B cell (primary cell): ENCODE results near the gene PLA2G4F. TPM values are rescaled to one million over a fixed set of nuclear protein-coding genes. Genes with fewer than 3 reads are reported as not detected.

Experiments
- ATAC-seq: fragments of 200-7000 bp; cut with Tn5 transposase; one replicate; pipeline ENCODE4 v1.10.0; 2021; ENCODE audit warnings: low read depth, mild to moderate bottlenecking, moderate number of reproducible peaks, moderate library complexity
- CTCF ChIA-PET: fragments of 350-600 bp; sonication (Branson Sonifier 250); formaldehyde crosslinking; loops from one replicate; lab custom pipeline; 2021; ENCODE audit warnings: antibody characterized with exemption, inconsistent platforms; lab: Charles Lee
- POLR2A ChIA-PET: fragments of 350-600 bp; sonication (Branson Sonifier 250); formaldehyde crosslinking; loops from one replicate; lab custom pipeline; 2021; ENCODE audit warnings: antibody characterized with exemption; lab: Charles Lee
- DNase-seq: peaks from one replicate; pipeline ENCODE4 v3.0.0; 2013
- H2AFZ ChIP-seq: 2 replicates; pipeline ENCODE4 v1.6.1; 2012; ENCODE audit warnings: mild to moderate bottlenecking, low read depth, low read length; ENCODE audit not compliant: insufficient read depth, poor library complexity, severe bottlenecking
- H3K27ac ChIP-seq, 2 donors: 1 replicate in 1 of 2; 2 replicates in 1 of 2; pipeline ENCODE4 v1.5.1; 2012 to 2013; ENCODE audit warnings: low read length in 2 of 2, mild to moderate bottlenecking in 2 of 2, moderate library complexity in 1 of 2
- H3K27me3 ChIP-seq, 4 experiments: fragments of 200-600 bp in 1 of 4; sonication (generic) in 1 of 4; replicated peaks in 1 of 4; 1 replicate in 2 of 4; 2 replicates in 2 of 4; pipeline versions ENCODE4 v1.6.1 to v1.7.0; 2013 to 2016; ENCODE audit warnings: low read length in 3 of 4, mild to moderate bottlenecking in 2 of 4, mixed read lengths in 1 of 4, moderate library complexity in 1 of 4; ENCODE audit not compliant: insufficient read depth in 4 of 4, control insufficient read depth in 3 of 4; ENCODE audit errors: control extremely low read depth in 1 of 4
- H3K36me3 ChIP-seq, 2 experiments: replicated peaks in 1 of 2; 1 replicate in 1 of 2; 2 replicates in 1 of 2; pipeline versions ENCODE4 v1.6.1 to v1.7.1; 2013; ENCODE audit warnings: low read length in 1 of 2; ENCODE audit not compliant: insufficient read depth in 2 of 2, control insufficient read depth in 1 of 2; ENCODE audit errors: control extremely low read depth in 1 of 2, extremely low read depth in 1 of 2
- H3K4me1 ChIP-seq, 2 donors: fragments of 200-600 bp in 1 of 2; sonication (generic) in 1 of 2; 1 replicate in 1 of 2; 2 replicates in 1 of 2; pipeline versions ENCODE4 v1.5.1 to v1.6.1; 2013 to 2017; ENCODE audit warnings: low read length in 2 of 2; ENCODE audit not compliant: control insufficient read depth in 2 of 2, insufficient read depth in 2 of 2
- H3K4me2 ChIP-seq: replicated peaks from 2 replicates; pipeline ENCODE3; 2012; ENCODE audit warnings: mild to moderate bottlenecking, low read depth, low read length; ENCODE audit not compliant: poor library complexity, severe bottlenecking
- H3K4me3 ChIP-seq, 5 experiments: fragments of 200-600 bp in 1 of 5; sonication (generic) in 1 of 5; 1 replicate in 3 of 5; 2 replicates in 2 of 5; pipeline versions ENCODE4 v1.5.1 to v1.7.0; 2011 to 2016; ENCODE audit warnings: low read length in 4 of 5, mild to moderate bottlenecking in 4 of 5, low read depth in 2 of 5, control low read depth in 1 of 5, moderate library complexity in 1 of 5; ENCODE audit not compliant: insufficient read depth in 1 of 5; ENCODE audit errors: control extremely low read depth in 1 of 5, extremely low read depth in 1 of 5
- H3K79me2 ChIP-seq: fragments of 200-600 bp; sonication (generic); one replicate; pipeline ENCODE4 v1.6.0; 2016; ENCODE audit warnings: low read length; ENCODE audit not compliant: control insufficient read depth, insufficient read depth
- H3K9ac ChIP-seq: fragments of 200-600 bp; sonication (generic); 2 replicates; pipeline ENCODE4 v1.6.1; 2017; ENCODE audit warnings: mild to moderate bottlenecking, low read length, moderate library complexity
- H3K9me3 ChIP-seq, 3 donors: one replicate each; pipeline versions ENCODE4 v1.6.1 to v1.7.1; 2013; ENCODE audit warnings: low read length in 2 of 3; ENCODE audit not compliant: control insufficient read depth in 2 of 3, insufficient read depth in 1 of 3; ENCODE audit errors: control extremely low read depth in 1 of 3
- H4K20me1 ChIP-seq: 2 replicates; pipeline ENCODE4 v1.6.0; 2012; ENCODE audit warnings: mild to moderate bottlenecking, low read length; ENCODE audit not compliant: insufficient read depth, control insufficient read depth, poor library complexity, severe bottlenecking
- H3K27ac Mint-ChIP-seq: one replicate; pipeline ENCODE4 v1.8.0; 2021; ENCODE audit warnings: mixed read lengths
- H3K27me3 Mint-ChIP-seq: one replicate; pipeline ENCODE4 v1.8.0; 2021; ENCODE audit warnings: mixed read lengths
- H3K4me1 Mint-ChIP-seq: one replicate; pipeline ENCODE4 v1.8.0; 2021; ENCODE audit warnings: mixed read lengths
- H3K4me3 Mint-ChIP-seq: one replicate; pipeline ENCODE4 v1.8.0; 2021; ENCODE audit warnings: mixed read lengths
- H3K9me3 Mint-ChIP-seq: one replicate; pipeline ENCODE4 v1.8.0; 2022; ENCODE audit warnings: mixed read lengths; ENCODE audit not compliant: insufficient read depth
- EZH2 ChIP-seq: IDR thresholded peaks from 2 replicates; pipeline ENCODE4 v1.6.1; 2012; ENCODE audit warnings: borderline replicate concordance, low read depth, mild to moderate bottlenecking, moderate library complexity, low read length; ENCODE audit not compliant: insufficient read depth, poor library complexity, severe bottlenecking
- WGBS: methylation state at CpG from one replicate; pipeline ENCODE4 v1.1.5; 2013; ENCODE audit warnings: missing lambda C conversion rate; ENCODE audit not compliant: insufficient coverage; 5-methylcytosine and 5-hydroxymethylcytosine counted together
- intact Hi-C: fragments of 100-400 bp; cut with micrococcal nuclease; formaldehyde crosslinking; loops from one replicate; pipeline ENCODE4 v1.10.0; 2022
- polyA plus RNA-seq: library from polyadenylated mRNA; depleted of rRNA; stranded (reverse); fragments of >200 nt; gene quantifications from 2 replicates; pipeline ENCODE4 v1.2.3, GENCODE V29; 2012
- total RNA-seq, 2 donors: library from RNA; stranded (reverse); fragments of 120-200 nt in 1 of 2; gene quantifications; 1 replicate in 1 of 2; 2 replicates in 1 of 2; pipeline versions ENCODE4 v1.2.3 to v1.2.4, GENCODE V29; 2013 to 2022
- TF ChIP-seq, protein P1 (sequence below): fragments of 200-600 bp; IDR thresholded peaks from one replicate; pipeline ENCODE4 v1.8.0; 2022; ENCODE audit warnings: antibody characterized with exemption, mild to moderate bottlenecking

The PLA2G4F gene
- total and polyA plus RNA-seq, 2 donors (not counting 1 experiment from before 2014, with no cell fraction given) = not detected

DNA sequence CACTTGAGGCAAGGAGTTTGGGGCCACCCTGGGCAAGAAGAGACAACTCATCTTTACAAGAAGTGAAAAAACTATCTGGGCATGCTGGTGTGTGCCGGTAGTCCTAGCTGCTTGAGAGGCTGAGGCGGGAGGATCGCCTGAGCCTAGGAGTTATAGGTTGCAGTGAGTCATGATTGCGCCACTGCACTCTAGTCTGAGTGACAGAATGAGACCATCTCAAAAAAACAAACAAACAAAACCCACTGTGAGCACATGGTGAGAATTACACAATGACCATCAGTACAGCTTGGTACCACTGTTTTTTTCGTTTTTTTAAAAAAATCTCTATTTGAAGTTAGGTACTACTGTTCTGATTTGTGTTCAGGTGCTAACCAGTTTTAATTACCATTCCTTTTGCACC lies 38.1 kb upstream of the PLA2G4F start:
- no peaks in the 10 kb centered on the region for H3K9me3 ChIP-seq
- Mint-ChIP-seq H3K27ac (no peak overlapping the region), H3K4me3 (no peak overlapping the region), H3K27me3 (no peaks in the 10 kb centered on the region), H3K9me3 (no peaks in the 10 kb centered on the region), H3K4me1 (peaks cover 18% of the 10 kb centered on the region)
- no peak overlapping the region for H3K4me2 ChIP-seq
- ChIA-PET POLR2A (interaction anchor here (0.5 kb wide), 1 partner anchor 22 kb away, joined by 3 read pairs; no protein-coding TSS in a partner anchor), CTCF (no interaction called here)
- H3K36me3 ChIP-seq = peaks cover 12 to 42% of the 10 kb centered on the region in 2 experiments
- H3K4me1 ChIP-seq = peaks cover 0 to 8% of the 10 kb centered on the region in 2 donors
- DNase-seq = no peak
- H3K79me2 ChIP-seq = peaks cover 17% of the 10 kb centered on the region
- H4K20me1 ChIP-seq = peaks cover 11% of the 10 kb centered on the region
- no peak for TF ChIP-seq EZH2
- TF ChIP-seq, protein P1, sequence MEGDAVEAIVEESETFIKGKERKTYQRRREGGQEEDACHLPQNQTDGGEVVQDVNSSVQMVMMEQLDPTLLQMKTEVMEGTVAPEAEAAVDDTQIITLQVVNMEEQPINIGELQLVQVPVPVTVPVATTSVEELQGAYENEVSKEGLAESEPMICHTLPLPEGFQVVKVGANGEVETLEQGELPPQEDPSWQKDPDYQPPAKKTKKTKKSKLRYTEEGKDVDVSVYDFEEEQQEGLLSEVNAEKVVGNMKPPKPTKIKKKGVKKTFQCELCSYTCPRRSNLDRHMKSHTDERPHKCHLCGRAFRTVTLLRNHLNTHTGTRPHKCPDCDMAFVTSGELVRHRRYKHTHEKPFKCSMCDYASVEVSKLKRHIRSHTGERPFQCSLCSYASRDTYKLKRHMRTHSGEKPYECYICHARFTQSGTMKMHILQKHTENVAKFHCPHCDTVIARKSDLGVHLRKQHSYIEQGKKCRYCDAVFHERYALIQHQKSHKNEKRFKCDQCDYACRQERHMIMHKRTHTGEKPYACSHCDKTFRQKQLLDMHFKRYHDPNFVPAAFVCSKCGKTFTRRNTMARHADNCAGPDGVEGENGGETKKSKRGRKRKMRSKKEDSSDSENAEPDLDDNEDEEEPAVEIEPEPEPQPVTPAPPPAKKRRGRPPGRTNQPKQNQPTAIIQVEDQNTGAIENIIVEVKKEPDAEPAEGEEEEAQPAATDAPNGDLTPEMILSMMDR = no peak
- ATAC-seq = no peak
- intact Hi-C loops = no loop called here
- WGBS = no CpG with 5 or more reads among the region's 5 CpGs
- no peak overlapping the region for H3K27ac ChIP-seq
- no peak overlapping the region for H3K9ac ChIP-seq
- H2AFZ ChIP-seq = no peak overlapping the region
- H3K4me3 ChIP-seq = no peak overlapping the region
- no peaks in the 10 kb centered on the region for H3K27me3 ChIP-seq

DNA sequence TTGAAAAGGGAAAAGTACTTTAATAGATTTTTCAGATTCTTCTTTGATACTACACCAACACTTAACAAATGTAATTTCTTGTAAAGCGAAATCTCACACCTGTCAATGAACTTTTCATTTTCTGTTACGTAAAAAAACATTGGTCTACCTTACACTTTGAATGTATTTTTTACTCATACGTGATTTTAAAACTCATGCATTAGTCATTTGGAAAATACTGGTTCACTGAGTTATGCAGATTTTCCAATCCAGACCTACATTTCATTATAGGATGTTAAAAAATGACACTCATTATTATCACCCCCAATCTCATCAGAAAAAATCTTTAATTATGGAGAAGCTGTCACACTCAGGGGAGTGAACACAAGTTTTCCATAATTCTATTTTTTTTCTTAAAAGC lies 36.9 kb upstream of the PLA2G4F start:
- no peak overlapping the region for H3K4me3 ChIP-seq
- H3K9ac ChIP-seq = no peak overlapping the region
- H3K79me2 ChIP-seq = peaks cover 13% of the 10 kb centered on the region
- ATAC-seq (no peak), DNase-seq (no peak)
- ChIA-PET POLR2A (no interaction called here), CTCF (no interaction called here)
- H3K27me3 ChIP-seq = no peaks in the 10 kb centered on the region
- Mint-ChIP-seq H3K9me3 (no peaks in the 10 kb centered on the region), H3K27me3 (no peaks in the 10 kb centered on the region), H3K4me1 (peaks cover 18% of the 10 kb centered on the region), H3K27ac (no peak overlapping the region), H3K4me3 (no peak overlapping the region)
- no CpG with 5 or more reads among the region's 3 CpGs for WGBS
- TF ChIP-seq, protein P1 = no peak
- no peak for TF ChIP-seq EZH2
- no peaks in the 10 kb centered on the region for H3K9me3 ChIP-seq
- H3K27ac ChIP-seq = no peak overlapping the region
- intact Hi-C loops = no loop called here
- H2AFZ ChIP-seq = no peak overlapping the region
- H4K20me1 ChIP-seq = peaks cover 11% of the 10 kb centered on the region
- peaks cover 14 to 38% of the 10 kb centered on the region in 2 experiments for H3K36me3 ChIP-seq
- H3K4me2 ChIP-seq = no peak overlapping the region
- peaks cover 0 to 8% of the 10 kb centered on the region in 2 donors for H3K4me1 ChIP-seq
